HG02938 (cell line): ENCODE results near the gene LY6G6C.

Experiments
- ATAC-seq: cut with Tn5 transposase; IDR thresholded peaks from one replicate; pipeline ENCODE4 v1.9.1; 2021; ENCODE audit warnings: mild to moderate bottlenecking, moderate library complexity; ENCODE audit not compliant: unreplicated experiment

LY6G6C gene

DNA sequence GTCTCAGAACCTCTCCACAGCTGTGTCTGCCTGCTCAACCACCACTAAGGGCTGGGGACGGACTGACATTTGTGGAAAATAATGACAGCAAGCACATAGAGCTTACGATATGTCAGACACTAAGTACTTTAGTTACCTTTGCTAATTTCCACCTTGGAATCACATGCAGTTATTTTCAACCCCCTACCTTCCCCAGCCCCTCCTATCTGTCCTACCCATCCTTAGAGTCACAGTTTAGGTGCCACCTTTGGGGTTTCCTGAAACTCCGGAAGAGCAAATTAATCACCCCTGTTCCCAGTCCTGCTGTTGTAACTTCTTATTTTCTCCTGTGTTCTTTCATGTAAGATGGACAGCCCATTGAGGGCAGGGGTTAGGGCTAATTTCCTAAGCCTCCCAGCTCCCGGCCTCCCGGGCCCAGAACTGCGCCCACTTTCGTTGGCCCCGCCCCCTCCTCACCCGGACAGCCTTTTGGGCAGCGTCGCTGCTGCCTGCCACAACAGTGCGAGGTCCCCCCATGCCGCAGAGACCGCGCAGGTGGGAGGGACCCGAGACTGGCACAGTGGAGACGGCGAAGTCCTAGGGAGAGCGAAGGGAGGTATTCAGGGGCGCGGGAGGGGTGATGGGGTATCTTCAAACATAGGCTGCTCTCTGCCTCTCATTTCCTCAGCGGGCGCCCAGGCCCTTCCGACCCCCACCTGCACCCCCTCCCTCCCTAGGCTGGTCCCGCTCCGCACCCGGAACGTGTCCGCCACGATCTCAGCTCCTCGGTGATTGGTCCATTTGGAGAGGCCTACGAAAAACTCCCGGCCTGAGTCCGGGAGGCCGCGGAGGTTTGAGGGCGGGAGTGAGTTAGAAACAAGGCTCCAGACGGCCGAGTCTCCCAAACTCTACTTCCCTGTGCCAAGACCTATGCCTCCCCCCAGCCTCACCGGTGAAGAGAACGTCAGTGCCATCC, 6.4 kb upstream of the LY6G6C start:
- no peak for ATAC-seq

DNA sequence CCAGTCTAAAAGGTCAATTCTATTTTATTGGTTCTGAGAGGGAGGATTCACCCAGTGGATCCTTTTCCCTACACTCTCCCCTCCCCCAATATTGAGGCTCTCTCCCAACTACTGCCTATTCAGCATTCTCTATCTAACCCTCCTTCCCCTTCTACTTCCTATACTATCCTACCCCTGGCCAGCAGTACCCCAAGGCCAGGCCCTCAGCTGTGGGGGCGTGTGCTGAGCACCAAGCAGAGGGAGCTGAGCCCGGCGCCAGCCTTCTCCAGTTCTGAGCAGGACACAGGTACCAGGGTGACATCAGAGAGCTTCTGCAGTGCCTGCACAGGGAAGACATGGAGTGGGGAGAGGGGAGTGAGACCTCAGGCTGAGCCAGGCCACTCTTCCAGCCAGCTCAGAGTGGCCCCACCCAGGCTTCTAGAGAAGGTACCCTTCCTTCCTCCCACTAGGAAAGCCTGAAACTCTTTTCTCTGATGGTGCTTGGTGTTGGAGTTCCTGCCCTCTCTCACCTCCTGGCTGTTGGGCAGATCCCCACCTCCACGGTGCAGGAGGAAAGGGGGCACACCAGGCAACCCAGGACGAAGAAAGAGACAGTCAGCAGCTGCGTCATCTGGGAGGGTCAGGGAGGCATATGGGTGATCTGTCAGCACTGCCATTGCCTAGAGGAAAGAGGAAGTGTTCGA, 5.6 kb upstream of the LY6G6C start:
- peak; percentile 65 for ATAC-seq

DNA sequence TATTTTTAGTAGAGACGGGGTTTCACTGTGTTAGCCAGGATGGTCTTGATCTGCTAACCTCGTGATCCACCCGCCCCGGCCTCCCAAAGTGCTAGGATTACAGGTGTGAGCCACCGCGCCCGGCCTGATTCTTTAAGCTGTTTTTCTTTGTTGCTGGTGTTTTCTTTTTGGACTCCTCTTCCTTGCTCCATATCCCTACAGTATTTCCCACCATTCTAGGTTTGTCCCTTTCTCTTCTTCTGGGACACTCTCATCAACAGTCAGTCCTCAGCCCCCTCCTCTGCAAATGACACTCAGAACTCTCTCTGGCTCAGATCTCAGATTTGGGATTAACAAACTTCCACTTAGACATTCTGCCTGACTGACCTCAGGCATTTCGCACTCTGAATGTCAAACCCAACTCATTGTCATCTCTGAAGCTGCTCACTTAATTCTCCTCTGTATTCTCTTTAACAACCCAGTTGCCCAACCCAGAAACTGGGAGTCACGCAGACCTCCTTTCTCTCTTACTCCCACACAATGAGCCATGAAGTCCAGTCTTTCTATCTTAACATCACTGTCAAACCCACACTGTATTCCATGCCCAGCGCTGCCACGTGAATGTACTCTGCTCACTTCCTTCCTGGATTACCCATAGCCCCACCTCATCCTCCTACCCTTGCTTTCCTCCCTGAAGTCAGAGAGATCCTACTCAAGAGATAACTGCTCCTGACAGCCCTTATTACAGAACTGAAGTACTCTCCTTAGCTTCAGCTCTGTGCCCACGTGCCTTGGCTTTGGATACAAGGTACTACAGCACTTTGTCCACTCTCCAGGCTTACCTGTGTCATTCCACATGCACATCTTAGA, 4.2 kb upstream of the LY6G6C start:
- ATAC-seq: no peak

DNA sequence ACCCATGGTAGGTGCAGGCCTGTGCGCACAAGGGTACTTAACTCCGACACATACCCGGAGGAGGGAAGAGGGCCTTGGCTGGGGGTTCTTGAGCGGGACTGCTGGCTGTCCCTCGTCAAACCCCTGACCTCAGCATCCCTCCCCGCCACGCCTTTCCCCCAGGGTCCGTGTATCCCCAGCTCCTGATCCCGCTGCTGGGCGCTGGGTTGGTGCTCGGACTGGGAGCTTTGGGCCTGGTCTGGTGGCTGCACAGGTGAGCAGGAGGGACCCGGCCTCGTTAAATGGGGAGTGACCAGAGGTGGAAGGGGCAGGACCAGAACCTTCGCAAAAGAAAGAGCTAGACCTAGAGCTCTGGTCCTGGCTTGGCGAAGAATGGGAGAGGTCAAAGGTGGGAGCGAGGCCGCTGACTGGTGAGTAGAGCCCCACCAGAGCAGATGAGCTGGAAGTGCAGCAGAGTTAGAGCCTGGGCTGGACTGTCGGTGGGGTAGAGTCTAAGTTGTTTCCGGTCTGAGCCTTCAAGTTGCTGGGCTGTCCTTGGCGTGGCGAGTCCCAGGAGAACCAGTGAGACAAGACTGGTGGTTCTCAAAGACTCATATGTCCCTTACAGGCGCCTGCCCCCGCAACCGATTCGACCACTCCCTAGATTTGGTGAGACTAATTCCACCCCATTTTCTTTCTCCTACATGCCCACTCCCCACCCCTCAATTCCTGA, 2.6 kb upstream of the LY6G6C start:
- ATAC-seq: no peak

DNA sequence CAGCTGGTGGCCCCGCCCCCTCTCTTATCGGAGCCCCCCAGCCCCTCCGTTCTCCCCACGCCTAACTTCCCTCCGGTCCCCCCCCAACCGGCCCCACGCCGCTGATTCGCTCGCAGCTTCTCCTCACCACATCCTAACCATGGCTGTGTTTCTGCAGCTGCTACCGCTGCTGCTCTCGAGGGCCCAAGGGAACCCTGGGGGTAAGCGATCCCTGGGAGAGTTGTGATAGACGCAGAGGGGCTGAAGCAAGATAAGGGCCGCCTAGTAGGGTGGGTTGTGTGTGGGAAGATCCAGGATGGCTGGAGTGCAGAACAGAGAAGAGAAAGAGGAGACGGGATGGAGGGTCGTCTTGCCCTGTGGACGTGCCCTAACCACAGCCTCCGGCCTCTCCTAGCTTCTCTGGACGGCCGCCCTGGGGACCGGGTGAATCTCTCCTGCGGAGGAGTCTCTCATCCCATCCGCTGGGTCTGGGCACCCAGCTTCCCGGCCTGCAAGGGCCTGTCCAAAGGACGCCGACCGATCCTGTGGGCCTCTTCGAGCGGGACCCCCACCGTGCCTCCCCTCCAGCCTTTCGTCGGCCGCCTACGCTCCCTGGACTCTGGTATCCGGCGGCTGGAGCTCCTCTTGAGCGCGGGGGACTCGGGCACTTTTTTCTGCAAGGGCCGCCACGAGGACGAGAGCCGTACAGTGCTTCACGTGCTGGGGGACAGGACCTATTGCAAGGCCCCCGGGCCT, 1.9 kb upstream of the LY6G6C start, which contains the start of gene MPIG6B:
Gene MPIG6B, plus strand, starts transcription at position 129 of the 735 bp plus-strand sequence. Its CDS starts 11 bp downstream, at position 140.
- no peak for ATAC-seq

DNA sequence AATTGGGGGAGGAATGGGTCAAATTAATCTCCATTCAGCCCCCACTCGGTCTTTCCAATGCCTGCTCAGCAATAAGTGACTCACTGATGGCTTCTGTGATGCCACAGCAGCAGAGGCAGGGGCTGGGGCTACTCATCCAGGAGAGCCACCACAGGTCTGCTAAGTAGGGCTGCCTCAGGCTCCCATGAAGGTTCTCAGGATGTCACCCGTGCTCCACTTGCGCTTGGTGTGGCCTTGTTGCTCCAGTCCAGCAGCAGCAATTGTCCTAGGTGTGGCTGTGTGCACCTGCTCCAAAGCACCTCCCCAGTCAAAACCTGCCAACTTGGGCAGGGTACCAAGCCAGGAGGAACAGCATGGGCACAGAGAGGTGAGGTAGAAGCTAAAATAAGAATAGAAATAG, 627 bp upstream of the LY6G6C start:
- ATAC-seq: no peak

DNA sequence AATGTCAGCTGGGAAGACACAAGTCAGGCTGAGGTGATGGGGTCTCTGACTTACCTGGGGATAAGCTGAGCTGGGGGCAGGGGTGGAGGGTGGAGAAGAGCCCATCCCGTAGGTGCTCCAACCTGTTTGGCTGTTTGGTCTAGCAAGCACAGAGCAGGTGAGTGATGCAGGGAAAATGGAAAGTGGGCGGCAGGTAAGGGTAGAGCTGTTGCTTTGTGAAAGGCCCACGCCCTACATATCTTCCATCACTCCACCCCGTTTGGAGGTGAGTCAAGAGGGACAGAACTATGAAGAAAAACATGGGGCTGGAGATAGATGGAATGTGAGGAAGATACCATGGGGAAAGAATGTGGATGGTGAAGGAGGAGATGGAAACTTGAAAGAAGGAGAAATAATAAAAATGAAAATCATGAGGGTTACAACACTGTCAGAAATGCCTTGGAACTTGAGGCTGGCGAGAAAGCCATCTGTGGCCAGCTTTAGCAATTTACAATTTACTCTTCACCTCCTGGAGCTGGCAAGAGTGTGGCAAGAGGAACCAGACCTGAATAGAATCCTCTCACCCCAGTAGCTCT, 1.3 kb downstream of the LY6G6C start:
- no peak for ATAC-seq

DNA sequence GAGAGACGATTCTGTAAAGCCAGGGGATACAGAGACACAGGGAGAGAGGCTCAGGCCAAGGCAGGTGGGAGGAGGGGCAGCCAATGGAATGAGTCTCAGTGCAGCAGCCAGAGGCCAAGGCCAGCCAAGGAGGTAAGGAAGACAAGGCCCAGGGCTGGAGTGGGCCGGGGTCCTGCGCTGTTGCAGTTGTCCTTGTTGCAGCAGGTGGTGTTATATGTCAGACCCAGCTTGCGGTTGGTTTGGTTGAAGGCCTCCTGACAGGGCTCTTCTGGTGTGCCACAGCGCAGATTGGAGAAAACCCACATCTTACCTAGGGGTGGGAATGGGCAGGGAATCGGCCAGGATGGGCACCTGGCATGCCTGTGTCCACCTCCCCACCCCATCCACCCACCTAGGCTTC, 2.5 kb downstream of the LY6G6C start:
- no peak for ATAC-seq

DNA sequence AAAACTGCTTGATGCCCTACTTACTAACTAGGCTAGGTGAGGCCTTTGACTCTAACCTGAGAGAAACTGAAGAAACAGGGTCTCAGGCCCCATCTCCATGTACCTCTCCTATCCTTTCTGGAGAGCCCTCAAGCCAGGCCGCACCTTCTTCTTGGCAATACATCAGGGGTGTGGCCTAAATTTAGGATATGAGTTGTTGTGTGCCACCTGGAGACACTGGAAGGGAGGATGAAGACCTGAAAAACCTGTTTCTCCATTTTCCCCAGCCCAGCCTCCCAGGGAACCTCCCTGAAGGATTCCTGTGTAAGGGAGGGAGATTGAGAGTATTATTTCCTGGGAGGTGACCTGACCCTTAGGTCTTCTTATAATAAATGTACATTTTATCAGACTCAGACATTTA, 3.3 kb downstream of the LY6G6C start:
- ATAC-seq: no peak

DNA sequence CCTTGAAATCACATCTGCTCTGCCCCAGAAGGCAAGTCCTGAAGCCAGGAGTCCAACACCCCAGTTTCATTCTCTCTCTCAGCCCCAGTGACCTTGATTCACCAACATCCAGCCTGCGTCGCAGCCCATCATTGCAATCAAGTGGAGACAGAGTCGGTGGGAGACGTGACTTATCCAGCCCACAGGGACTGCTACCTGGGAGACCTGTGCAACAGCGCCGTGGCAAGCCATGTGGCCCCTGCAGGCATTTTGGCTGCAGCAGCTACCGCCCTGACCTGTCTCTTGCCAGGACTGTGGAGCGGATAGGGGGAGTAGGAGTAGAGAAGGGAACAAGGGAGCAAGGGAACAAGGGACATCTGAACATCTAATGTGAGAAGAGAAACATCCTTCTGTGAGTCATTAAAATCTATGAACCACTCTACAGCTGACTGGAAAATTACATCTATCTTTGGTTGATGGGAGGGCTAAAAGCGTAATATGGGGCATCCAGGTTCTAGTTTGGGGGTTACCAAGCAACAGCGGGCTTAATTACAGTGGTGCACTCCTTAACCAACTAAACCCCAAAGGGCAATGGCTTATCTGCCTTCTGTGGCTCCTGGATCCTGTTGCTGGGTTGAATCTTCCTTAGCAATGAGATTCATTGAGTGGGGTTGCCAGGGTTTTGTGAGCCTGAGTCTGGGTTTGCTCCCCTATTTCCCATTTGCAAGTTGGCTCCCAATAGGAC, 3.9 kb downstream of the LY6G6C start:
- ATAC-seq: no peak

DNA sequence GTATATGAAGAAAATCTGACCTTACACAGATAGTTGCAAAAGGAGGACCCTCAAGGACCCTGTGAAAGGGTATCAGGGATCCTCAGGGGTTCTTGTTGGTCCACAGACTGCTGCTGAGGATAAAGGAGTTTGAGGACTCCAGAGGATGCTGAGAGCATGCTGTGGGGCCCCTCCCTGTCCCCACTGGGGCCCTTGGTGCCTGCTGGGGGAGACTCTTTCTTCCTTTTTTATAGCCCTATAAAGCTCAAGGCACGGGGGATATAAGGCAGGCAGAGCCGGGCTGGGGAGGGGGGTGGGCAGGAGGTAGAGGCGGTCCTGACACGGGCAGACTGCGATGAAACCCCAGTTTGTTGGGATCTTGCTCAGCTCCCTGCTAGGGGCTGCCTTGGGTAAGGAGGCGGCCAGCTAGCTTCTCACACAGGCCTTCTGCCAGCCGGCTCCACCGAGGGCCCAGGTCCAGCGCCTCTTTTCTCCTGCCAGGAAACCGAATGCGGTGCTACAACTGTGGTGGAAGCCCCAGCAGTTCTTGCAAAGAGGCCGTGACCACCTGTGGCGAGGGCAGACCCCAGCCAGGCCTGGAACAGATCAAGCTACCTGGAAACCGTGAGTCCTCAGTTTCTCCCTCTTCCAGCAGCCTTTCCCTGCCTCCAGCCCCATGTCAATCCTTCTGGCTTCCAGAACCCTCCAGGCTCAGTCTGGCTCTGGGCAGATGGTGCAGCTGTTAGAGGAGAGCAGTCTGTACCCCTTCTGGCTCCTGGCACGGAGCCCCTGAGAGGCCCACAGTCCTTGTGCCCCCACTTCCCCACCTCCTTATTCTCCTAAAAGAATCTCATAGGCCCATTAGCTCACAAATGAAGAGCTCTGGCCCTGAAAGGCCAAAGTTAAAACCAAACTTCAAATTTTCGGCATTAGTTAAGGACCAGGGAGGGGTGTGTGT, 6.3 kb downstream of the LY6G6C start, which contains the start of gene LY6G6D:
Gene LY6G6D, plus strand, starts transcription at position 327 of the 937 bp plus-strand sequence. Its CDS starts 8 bp downstream, at position 335.
- ATAC-seq: no peak

DNA sequence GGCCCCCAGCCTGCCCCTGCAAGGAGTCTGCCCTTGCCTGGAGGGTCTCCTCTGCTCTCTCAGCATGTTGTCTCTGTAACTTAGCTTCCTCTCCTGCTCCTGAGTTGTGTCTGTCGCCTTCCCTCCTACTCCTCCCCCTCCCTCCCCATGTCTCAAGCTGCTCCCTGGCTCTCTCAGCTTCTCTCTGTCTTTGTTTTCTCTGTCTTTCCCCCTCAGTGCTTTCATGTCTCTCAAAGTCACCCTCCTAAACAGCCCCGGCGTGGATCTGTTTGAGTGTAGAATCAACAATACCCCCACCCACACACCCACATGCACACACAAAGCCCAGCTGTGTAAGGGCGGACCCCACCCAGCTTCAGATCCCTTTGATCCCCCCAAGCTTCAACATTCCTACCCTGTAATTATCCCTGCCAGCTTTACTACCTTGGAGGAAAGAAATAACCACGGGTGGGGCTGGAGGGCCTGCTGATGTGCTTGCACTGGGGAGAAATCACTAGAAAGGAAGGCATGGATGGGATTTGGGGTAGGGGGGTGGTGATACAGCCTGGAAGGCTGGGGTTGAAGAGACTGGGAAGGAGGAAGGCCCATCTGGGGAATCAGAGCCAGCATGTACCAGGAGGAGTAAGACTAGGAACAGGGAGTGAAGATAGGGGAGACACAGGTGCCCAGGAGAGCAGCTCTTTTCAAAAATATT, 7.4 kb downstream of the LY6G6C start:
- ATAC-seq: no peak

DNA sequence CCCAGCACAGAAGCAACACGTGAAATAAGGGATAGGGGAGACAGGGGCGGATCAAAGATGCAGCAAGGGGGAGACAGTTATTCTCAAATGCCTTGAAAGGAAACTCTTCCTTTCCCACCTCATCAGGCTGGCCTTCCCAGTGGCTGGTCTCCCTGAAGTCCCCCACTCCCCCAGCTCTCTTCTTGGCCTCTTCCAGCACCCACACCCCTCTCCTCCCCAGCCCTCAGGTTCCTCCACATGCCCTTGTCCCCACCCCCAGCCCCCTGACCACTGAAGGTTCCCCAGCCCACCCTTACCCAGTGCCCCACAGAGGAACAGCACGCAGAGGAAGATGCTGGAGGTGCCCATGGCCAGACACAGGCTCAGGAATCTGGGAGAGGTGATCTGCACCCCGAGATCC, 8.1 kb downstream of the LY6G6C start:
- no peak for ATAC-seq

DNA sequence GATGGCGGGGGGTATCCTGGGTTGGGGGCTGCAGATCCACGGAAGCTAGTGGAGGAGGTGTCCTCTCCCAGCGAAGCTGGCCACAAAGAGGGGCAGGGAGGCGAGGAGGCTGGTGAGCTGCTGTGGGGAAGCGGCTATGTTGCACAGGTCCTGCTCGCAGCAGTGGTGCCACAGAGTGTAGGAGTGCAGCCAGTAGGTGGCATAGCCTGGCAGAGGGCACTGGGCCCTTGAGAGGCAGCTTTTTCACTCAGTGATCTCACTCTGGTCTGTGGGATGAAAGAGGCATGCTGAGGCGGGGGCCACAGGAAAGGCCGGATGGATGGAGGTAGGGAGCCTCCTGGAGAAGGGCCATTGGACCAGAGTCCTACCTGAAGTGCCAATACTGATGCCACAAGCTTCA, 9.2 kb downstream of the LY6G6C start:
- ATAC-seq: no peak

DNA sequence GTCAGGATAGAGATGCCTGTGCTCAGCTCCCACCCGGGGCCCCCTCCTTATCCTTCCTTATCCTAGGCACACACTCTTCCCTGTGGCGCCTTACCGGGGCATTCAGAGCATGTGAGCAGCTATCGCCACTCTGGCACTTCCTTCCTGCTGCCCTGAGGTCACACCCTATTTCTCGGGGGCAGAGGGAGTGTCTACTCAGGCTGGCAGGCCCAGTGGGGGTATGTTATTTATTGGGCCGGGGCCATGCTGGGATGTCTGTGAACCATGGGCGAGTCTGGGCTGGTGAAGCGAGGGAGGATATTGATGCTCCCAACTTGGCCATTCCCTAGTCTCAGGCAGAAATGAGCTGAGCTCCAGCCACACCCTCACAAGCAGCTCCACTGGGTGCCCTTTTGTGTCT, 10.3 kb downstream of the LY6G6C start:
- ATAC-seq: no peak

DNA sequence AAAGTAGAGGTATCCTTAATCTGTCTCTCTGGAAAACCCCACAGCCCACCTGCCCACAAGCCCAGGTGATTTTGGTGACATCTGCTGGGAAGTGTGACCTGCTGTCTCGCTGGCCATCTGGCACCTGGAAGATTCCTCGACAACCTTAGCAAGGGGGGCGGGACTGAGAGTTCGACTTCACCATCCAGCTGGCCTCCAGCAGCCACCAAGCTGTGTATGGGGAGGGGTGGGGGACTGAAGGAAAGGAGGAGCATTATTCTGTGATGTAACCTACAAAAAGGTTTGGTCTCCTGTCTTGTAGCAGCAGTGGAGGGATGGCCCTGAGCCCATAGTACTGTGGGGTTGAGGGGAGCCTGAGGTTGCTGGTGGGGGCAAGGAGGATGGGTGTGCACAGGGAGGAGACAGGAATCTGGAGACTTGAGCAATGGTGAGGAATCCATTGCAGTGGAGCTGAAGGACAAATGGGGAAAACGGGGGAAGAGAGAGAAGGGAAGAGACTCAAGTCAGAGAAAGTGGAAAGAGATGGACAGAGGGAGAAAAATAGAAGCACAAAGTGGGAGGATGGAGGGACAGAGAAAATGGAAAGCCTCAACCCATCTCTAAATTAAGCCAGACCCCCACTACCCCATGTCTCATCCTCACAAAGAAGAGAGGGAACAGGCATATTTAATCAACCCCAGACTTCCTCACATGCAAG, 10.9 kb downstream of the LY6G6C start:
- ATAC-seq: no peak
